GM15510 (cell line): ENCODE measurements around the gene ADAMTS10.

Source experiments
- POLR2A ChIP-seq: IDR thresholded peaks from 3 replicates; pipeline ENCODE4 v1.6.1; 2011; ENCODE audit warnings: borderline replicate concordance; ENCODE audit not compliant: insufficient read length; ENCODE audit errors: extremely low read depth

ADAMTS10 gene

DNA sequence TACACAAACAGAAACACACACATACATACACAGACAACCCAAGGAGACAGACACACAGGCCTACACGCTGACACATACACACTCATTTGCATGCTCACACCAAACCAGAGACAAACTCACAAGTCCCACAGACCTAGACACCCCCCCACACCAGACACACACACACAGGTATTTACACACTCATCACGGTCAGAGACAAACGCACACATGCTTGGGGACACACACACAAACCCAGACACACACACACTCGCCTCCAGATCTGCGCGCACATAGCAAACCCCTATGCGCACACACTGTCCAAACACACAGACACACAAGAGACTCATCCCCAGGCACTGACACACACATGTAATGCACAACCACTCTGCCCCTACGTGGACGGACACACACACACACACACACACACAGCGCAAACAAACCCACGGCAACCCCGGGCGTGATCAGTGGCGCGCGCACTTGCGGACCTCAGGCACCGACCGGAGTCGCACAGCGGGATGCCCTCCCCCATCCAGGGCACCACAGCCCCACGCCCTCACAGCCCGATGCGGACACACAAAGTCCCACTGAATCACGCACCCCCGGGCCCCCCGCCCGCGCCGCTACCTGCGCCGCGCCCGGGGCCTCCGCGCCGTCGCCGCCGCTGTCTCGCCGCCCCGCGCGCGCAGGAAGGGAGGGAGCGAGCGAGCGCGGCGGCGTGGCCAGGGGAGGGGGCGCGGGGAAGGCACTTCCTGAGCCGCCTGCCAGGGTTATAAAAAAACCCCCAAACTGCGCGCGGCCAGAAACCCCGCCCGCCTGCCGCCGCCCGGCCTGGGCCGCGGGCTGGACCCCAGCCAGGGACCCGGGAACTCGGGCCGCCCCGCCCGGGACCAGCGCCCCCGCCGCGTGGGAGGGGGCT is at the start of gene ADAMTS10:
ADAMTS10 (minus strand) TSS at position 675 of the 895 bp plus-strand sequence. CDS start 5,005 bp downstream, outside the sequence.
- no peak for TF ChIP-seq POLR2A

DNA sequence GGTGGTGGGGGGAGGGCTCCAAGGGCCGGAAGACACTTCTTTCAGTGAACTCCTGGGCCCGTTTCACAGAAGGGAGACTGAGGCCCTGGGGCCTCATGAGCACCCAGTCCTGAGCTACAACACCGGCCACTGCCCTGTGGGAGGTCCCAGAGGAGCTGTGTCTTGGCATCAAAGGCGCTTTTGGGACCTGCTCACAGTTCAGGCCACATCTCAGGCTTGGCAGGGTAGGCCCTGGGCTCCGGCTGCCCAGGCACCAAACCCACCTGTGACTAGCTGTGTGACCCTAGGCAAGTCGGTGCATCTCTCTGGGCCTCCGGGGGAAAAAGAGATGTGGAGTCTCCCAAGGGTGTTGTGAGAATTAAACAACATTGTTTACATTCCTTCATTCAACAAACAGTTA is 49.4 kb upstream of the ADAMTS10 start:
- no peak for TF ChIP-seq POLR2A

DNA sequence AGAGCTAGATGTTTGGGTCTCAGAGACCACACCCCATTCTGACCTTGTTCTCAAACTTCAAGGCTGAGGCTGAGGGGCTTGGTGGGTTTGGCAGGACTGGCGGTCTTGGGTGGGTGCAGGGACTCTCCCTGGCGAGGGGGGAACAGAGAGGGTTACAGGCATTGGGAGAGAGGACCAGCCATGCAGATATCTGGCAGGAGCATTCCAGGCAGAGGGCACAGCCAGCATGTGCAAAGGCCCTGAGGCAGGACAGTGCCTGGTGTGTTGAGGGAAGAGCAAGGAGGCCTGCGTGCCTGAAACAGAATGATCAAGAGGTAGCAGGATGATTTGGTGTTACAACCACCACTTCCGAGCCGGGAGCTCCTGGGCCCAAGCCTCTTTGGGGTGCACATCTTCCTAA is 47.4 kb upstream of the ADAMTS10 start:
- TF ChIP-seq POLR2A: no peak

- TF ChIP-seq POLR2A: no peak
These were observed 44.8 kb upstream of the ADAMTS10 start for GRCh38 chr19:8655340-8655709.

DNA sequence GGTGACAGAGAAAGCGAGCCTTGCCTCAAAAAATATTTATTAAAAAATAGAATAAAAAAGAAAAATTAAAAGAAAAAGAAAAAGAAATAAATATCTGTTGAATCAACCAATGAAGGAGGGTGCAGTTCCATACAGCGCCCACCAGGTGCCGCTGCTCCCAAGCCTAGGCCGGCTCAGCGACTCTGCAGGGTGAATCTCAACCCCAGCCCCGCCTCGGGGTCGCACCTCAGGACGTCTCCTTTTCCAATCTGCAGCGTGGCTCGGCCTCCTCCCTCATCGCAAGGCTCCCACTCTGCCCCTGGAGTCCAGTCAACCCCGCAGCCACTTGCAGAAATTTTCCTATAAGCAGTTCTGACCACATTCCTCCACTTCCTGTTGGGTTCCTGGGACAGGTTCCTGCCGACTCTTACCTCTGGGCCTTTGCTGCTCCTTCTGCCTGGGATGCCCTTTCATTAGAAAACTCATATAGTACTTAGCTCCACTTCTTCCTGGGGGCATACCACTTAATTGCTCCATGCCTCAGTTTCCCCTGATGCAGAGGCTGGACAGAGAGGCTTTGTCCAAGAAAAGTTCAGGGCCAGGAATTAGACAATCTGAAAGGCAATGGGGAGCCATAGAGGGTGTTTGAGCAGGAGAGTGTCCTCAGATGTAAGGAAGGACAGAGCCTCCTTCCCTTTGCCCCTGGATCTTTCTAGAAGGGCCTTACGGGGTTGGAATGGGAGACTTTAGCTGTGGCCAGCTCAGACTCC is 44.2 kb upstream of the ADAMTS10 start:
- no peak for TF ChIP-seq POLR2A

- no peak for TF ChIP-seq POLR2A
These were observed 37.7 kb upstream of the ADAMTS10 start for GRCh38 chr19:8648240-8648639.

DNA sequence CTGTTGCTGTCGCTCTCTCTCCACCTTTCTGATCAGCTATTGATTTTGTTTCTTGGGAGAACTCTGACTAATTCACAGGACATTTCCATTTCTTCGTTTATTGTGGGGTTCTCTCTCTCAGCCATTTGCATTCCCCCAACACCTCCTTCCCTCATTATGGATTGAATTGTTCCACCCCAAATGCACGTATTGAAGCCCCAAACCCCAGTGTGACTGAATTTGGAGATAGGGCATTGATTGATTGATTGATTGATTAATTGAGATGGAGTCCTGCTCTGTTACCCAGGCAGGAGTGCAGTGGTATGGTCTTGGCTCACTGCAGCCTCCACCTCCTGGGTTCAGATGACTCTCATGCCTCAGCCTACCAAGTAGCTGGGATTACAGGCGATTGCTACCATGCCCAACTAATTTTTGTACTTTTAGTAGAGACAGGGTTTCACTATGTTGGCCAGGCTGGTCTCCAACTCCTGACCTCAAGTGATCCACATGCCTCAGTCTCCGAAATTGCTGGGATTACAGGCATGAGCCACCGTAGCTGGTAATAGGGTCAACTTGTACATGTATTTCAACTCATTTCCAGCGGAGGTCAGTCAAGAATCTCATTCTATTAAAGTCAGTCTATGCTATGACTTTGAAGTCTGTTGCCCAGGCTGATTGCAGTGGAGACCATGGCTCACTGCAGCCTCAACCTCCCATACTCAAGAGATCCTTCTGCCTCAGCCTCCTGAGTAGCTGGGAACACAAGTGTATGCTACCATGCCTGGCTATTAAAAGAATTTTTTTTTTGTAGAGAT is 33.5 kb upstream of the ADAMTS10 start:
- TF ChIP-seq POLR2A: no peak

DNA sequence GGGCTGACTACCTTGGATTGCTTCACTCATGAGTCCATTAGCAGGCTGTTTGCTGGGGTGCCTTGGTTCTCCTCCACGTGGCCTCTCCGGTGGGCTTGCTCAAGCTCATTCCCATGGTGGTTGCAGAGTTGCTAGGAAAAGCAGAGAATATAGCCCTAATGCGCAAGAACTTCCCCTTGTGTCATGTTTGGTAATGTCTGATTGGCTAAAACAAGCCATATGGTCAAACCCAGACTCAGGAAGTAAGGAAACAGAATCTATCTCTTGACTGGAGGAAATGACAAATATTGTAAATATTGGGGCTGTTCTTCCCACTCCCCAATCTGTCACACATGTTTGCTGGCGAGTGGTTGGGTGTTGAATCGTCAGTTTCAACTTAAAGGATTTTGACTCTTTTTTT is 32.0 kb upstream of the ADAMTS10 start:
- TF ChIP-seq POLR2A: no peak

DNA sequence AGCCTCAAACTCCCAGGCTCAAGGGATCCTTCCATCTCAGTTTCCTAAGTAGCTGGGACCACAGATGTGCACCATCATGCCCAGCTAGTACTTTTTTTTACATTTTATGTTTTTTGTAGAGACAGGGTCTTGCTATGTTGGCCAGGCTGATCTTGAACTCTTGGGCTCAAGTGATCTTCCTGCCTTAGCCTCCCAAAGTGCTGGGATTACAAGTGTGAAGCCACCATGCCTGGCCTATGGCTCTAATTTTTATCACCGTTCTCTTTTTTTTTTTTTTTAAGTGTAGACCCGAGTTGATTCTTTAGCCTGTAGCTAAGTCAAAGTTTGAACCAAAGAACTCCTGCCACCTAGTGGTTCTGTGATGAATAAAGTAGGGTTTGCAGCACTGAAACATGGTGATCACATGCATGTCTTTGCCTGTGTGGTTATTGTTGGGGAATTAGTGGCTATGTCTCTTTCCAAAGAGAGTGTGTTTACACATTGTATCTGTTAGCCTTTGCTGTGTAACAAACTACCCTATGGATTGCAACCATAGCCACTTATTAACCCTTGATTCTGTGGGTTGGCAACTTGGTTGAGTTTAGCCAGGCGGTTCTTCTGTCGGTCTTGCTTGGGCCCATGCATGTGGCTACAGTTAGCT is 31.5 kb upstream of the ADAMTS10 start:
- no peak for TF ChIP-seq POLR2A

GRCh38 chr19:8641221-8641907 is 30.8 kb upstream of the ADAMTS10 start:
- no peak for TF ChIP-seq POLR2A

DNA sequence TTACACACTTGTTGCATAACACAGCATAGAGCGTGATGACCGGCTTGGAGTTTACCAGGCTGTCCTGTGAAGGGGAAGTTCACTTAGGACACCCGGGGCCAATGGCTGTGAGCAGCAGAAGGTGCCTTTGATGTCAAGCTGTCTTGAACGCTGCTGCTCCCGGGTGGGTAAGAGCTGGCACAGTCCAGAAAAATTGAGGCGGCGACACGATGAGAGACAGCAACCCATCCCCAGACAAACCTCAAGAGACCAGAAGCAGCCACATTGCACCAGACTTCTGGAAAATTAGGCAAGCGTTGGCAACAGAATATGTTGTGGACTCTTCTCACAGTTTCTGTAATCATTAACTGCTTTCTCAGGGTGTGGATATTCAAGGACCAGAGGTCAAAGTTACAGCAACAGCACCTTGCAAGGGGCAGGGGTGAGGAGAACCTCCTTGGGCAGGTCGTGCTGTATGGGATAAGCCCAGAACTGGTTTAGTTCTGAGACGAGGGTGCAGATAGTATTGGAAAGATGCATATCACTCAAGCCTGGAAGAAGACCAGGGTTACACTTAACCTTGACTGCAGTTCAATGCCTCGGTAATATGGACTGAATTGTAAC is 30.0 kb upstream of the ADAMTS10 start:
- no peak for TF ChIP-seq POLR2A

DNA sequence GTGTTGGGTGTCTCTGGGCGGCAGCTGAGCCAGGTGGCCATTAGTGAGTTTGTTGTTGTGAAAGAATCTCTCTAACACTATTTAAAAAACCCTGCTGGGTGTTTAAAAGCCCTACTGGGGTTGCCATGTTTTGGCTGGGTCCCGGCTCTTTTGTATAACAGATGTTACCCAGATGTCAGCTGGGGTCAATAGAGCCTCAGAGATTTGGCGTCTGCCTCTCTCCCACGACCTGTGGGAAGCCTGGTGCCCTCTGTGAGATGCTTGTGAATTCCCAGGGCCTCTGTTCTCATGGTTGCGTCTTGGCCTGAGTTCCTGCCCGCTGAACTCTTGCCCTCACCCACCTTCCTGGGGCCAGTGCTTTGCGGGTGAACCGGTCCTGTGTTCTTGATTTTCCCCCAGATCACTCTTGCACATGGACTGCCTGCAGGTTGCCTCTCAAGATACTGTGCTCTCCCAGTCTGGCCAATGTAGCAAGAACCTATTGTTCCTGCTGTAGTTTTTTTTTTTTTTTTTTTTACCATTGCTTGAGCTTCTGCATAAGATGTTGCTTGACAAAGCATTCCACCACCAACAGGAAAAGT is 29.4 kb upstream of the ADAMTS10 start:
- no peak for TF ChIP-seq POLR2A

DNA sequence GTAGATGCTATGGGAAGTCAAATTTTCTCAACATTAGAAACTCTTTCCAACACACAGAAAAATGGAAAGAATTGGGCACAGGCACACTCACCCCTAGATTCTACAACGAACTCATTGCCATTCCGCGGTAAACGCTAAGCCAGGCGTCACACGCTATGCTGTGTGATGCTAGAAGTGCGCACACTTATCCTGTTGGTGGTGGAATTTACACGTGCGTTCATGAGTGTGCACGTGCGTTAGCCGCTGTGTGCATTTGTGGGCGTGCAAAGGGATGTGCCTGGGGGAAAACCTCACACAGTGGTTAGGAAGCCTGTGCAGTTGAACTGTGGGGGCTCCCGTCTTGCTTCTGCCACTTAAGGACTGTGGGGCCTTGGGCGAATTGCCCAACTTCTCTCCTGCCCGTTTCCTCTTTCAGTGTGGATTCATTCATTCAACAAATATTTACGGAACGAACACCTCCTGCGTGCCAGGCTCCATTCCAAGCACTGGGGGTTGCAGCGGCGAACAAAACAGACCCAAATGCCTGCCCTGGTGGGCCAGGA is 27.6 kb upstream of the ADAMTS10 start:
- TF ChIP-seq POLR2A: no peak
